Measurements from ENCODE around the gene GSTA4.
"Not testable (repeated sequence)": the region's sequence is repeated elsewhere in the genome, so short reads cannot be mapped to it uniquely, and the experiment has no call there.

Gene GSTA4

DNA sequence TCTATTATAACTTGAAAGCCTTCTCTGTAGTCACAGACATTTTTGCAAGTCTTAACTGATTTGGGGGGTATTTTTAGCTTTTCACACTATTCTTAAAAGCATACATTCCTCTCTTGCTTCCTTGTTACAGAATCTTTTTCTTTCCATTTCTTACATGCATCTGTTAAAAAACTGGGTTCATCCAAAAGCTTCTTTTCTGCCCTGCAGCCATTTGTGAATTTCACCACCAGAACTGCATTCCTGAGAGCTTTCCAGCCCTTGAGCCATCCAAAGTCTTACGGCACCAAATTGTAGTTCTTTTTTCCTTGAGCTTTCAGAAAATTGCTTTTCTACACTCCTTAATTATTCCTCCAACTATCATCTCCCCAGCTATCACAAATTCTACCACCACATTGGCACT is 19.7 kb upstream of the GSTA4 start:
- no peak overlapping the region for H3K4me3 ChIP-seq (ENCODE audit: low read depth, low read length)

DNA sequence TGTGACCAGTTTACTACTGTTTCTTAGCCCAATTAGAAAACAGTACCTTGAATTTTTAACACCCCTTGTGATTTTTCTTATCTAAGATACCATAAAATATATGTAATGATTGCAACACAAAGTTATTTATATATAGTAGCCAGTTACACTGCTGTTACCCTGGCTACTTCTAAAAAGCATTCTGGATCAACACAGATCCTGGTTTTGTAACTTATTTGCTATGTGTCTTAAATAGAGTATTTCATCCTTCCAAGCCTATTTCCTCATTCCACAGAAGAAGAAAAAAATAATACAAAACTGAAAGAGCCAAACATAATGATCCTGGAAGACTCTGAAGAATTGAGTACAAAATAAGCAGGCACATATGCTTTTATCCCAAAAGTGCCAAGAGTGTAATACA is 19.0 kb upstream of the GSTA4 start:
- no peak overlapping the region for H3K4me3 ChIP-seq (ENCODE audit: low read depth, low read length)

DNA sequence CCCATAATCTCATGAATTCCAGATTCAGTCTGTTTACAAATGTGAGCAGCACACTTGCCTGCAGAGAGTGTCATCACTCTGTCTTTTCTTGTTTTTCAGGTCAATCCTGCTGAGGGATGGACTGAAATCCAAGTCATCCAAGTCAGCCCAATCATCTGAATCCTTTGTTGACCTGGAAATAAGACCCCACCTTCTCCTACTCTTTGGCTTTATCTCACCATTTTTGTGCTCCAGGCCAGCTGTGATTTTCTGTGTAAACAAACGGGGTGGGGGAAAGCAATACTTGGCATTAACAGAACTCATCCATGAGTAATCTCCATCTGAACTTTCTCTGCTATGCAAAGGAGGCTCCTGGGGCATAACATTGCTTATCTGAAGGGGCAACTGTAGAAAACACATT is 16.9 kb upstream of the GSTA4 start:
- H3K4me3 ChIP-seq (ENCODE audit: low read depth, low read length): no peak overlapping the region

DNA sequence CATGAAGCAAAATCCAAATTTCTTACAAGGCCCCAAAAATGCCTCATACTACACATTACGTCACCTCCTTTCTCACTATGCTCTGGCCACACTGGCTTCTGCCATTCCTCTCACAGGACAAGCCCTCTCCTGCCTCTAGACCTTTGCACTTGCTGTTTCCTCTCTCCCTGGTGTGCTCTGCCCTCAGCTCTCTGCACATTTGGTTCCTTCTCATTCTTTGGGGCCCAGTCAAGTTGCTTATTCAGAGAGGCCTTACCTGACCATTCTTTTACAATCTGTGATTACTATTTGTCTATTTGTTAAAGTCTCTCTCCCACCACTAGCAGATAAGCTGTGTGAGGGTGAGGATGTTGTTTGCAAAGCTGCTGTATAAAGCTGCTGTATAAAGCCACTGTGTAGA is 15.4 kb upstream of the GSTA4 start:
- no peak overlapping the region for H3K4me3 ChIP-seq (ENCODE audit: low read depth, low read length)

DNA sequence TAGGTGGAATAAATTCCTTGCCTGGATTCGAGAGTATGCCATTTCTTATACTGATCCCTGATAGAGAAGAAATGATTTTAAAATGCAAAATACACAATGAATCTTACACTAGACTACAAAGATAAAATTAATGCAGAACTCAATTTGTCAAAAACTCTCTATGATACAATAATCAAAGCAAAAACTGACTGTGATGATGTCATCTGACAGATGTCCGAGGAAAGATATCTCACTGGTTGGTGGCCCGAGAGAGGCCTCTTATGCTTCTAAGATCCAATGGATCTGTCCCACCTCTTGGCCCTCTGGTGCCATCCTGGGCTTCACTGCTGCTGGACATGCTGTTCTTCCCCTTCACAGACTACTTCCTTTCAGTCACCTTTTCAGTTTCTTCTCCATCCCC is 14.4 kb upstream of the GSTA4 start:
- no peak overlapping the region for H3K4me3 ChIP-seq (ENCODE audit: low read depth, low read length)

DNA sequence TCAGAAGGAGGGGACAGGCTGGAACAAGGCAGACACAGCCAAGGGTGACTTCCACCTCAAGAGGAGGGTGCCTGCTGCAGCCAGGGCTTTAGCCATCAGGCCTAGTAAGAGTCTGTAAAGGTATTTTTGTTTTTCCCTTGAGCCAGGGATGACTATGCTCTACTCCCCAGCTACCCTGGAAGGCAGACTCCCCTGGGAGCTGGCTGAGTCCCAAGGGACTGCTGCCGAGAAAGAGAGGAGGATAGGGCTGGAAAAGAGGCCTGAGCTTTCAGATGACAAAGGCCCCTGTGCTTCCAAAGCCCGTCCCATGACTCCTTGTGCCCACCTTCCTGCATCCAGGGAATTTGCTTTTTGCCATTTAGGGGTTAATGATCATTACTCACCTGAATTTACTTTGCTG is 14.0 kb upstream of the GSTA4 start:
- H3K4me3 ChIP-seq (ENCODE audit: low read depth, low read length): no peak overlapping the region

DNA sequence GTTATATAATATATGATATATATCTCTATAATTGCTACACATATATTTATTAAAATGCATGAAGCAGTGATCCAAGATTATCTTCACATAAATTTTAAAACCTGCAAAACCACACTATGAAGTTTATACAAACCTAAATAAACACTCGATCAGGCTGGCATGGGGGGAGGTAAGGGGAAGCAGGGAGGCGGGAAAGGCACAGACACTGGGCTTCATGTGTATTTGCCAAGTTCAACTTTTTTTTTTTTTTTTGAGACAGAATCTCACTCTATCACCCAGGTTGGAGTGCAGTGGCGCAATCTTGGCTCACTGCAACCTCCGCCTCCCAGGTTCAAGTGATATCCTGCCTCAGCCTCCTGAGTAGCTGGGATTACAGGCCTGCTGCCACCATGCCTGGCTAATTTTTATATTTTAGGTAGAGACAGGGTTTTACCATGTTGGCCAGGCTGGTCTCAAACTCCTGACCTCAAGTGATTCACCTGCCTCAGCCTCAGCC is 13.2 kb upstream of the GSTA4 start:
- not testable (repeated sequence) for H3K4me3 ChIP-seq (ENCODE audit: low read depth, low read length)

DNA sequence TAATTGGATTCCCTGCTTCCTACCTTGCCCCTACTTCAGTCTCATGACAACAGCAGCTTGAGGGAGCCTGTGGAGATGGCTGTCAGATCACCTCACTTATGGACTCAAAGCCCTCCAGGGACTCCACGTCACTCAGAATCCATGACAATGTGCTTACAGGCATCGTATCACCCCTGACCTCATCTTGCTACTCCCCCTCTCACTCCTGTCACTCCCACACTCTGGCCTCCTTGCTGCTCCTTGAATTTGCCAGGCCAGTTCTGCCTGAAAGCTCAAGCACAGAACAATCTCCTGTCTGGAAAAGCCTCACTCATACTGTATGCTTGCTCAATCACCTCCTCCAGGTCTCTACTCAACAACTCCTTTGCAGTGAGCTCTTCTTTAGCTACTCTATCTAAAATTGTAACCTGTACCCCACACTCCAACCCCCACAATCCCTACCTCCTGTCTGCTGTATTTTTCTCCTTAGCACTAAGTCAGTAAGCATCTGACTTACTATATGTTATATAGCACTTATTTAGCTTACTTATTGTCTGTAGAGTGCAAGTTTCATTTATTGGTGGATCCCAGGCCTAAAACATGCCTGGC is 10.7 kb upstream of the GSTA4 start:
- no peak overlapping the region for H3K4me3 ChIP-seq (ENCODE audit: low read depth, low read length)

DNA sequence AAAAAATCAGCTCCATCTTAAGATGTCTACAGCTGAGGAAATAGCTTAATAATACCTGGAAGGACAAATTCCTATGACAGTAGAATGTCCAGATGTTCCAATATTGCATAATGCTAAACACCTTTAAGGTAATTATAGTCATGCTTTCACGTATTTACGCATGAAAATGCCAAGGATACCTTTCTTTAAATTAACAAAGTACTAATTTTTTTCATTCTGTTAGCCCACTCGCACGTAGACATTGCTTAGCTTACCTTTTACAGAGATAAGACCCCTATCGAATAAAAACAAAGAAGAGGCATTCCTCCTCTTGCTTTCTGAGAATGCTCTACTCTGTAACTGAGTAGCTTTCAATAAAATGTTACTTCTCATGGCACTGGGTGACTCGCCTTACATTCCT is 4.4 kb upstream of the GSTA4 start:
- H3K4me3 ChIP-seq (ENCODE audit: low read depth, low read length): no peak overlapping the region

DNA sequence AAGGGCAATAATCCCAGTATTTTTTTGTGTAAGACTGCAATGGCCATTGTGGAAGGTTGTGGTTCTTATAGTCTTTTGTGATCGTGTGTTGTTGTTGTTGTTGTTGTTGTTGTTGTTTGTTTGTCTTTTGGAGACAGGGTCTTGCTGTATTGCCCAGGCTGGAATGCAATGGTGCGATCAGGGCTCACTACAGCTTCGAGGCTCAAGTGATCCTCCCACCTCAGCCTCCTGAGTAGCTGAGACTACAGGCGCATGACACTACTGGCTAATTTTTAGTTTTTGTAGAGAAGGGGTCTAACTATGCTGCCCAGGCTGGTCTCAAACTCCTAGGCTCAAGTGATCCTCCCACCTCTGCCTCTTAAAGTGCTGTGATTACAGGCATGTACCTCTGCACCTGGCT is 3.5 kb upstream of the GSTA4 start:
- no peak overlapping the region for H3K4me3 ChIP-seq (ENCODE audit: low read depth, low read length)

DNA sequence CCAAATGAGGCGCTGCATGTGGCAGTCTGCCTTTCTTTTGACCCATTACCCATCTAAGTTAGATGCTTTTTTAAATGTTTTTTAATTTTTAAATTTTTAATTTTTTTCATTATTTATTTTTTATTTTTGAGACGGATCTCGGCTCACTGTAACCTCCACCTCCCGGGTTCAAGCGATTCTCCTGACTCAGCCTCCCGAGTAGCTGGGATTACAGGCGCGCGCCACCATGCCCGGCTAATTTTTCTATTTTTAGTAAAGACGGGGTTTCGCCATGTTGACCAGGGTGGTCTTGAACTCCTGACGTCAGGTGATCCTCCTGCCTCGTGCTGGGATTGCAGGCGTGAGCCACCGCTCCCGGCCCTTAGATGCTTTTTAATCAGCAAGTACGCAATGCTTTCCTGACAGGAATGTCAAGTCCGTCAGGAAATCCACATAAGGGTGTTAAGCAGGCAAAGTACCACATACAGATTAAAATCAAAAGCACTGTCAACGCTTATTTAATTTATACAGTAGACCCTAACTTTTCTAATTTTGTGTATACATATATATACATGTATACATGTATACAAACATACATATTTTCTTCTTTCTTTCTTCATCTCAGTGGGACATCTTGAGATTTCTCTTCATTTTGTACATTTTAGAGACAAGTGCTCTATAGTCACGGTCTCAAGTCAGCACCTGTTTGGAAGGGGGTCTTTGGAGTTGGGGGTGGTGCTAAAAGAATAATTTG is 995 bp upstream of the GSTA4 start:
- H3K4me3 ChIP-seq (ENCODE audit: low read depth, low read length): no peak overlapping the region

DNA sequence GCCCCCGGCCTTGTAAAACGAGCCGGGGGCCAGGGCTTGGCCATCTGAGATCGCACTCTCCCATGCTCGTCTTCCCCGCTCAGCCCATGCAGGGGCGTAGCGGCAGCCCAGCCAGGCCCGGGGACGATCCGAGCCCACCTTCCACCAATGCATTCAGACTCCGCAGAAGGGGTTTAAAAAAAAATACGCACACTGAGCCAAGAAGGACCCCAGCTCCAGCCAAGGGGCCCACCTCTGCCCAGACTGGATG is 320 bp downstream of the GSTA4 start:
- peak overlapping the region; percentile 69 for H3K4me3 ChIP-seq (ENCODE audit: low read depth, low read length)

DNA sequence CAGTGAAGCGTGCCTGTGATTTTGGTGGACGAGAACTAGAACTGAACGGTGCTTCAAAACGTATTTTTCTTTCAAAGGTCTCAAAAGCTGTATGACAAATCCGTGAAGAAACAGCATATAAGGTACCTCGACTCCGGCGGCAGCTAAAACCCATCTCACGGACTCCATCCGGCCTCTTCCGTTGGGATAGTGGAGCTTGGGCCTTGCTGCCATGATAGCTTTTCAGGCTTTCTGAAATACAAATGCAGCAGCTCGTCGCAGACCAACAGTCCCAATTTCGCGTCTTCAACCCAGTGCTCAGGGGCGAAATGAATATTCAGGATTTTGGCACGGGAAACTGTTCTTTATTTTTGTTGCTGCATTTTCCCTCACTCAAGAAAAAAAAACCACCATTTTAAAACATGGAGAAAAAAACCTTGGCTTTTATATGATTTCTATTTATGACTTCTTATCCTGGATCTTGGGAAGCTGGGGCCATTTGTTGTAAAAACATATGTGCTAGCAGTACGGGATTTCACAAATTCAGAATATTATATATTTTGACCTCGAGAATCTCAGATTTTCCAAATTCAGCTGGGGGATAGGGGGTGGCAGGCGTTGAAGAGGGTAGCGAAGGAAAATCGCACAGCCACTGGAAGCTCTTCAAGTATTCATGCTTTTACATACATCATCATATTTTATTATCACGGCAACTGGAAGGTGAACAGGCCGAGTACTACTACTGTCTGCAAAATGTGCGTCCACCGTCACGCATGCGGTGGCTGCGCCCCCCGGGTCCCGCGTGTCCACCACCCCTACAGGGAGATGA is 849 bp downstream of the GSTA4 start:
- H3K4me3 ChIP-seq (ENCODE audit: low read depth, low read length): peak overlapping the region; percentile 69

DNA sequence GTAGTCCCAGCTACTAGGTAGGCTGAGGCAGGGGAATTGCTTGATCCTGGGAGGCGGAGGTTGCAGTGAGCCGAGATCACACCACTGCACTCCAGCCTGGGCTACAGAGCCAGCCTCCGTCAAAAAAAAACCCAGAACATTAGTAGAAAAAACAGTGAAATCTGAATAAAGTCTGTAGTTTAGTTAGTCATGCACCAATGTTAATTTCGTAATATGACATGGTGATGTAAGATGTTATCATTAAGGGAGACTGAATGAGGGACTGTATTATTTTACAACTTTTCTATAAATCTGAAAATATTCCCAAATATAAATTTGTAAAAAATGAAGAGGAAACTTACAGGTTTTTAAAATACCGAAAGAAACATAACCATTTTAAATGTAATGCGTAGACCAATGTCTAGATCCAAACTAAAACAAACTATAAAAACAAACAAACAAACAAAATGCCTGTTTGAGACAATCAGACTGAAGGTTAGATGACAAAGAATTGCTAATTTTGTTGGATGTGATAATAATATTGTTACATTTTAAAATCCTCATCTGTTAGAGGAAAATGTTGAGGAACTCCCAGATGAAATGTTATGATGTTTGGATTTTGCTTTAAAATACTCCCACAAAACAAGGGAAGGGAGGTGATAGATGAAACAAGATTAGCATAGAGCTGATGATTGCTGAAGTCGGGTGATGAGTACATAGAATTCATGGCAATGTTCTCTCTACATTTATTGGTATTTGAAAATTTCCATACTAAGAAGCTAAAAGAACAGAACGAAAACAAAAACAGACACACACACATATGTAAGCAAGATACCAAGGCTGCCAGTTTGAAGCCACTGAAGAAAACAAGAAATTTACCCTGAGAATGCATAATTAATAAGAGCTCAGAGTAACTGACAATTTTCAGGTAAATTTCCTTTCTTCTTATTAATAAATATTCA is 1.8 kb downstream of the GSTA4 start:
- H3K4me3 ChIP-seq (ENCODE audit: low read depth, low read length): no peak overlapping the region

DNA sequence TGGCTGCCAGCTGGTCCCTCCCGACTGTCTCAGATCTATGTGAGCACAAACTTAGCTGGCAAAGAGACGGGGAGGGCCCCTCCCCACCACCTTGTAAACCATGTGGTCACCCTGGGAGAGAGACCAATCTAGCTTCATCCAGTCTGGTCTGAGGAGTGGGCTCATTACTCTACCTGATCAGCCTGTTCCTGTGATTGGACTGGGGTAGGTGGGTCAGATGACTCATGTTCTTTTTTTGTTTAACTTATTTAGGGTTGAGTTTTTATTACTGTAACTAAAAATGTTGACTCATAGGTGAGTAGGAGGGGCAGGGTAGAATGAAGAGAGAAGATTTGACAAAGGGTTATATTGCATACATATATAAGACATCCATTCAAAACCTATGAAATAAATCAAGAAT is 4.7 kb downstream of the GSTA4 start:
- H3K4me3 ChIP-seq (ENCODE audit: low read depth, low read length): no peak overlapping the region

DNA sequence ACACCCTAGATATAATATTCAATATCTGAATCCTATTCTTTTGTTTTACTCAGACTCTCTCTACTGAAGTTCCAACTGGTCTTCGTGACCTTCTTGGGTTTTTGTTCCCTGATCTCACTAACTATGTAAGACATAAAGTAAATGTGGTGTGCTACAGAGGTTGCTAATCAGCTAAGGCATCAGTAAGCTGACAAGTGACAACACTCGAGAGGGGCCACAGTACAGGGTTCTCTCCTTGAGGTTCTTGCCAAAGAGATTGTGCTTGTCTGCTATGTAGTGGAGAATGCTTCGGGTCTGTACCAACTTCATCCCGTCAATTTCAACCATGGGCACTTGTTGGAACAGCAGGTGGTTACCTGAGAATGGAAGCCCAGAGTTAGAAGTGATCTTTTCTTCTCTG is 9.9 kb downstream of the GSTA4 start:
- H3K4me3 ChIP-seq (ENCODE audit: low read depth, low read length): no peak overlapping the region

DNA sequence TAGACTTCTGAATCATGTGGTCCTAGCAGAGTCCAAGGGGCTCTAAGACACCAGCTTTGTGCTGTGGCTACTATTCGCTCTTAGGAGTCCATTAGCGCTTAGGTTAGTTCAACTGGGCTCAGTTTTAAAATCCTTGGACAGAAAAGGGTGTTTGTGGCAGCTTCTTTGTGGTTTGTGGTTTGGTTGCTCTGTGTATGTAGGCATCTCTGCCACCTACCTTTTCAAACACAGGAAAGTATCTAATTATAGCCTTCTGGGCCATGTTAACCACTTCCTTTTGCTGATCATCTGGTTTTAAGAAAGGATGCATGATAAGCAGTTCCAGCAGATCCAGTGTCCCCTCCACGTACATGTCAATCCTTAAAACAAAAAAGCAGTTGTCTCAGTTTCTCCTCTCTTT is 10.8 kb downstream of the GSTA4 start:
- H3K4me3 ChIP-seq (ENCODE audit: low read depth, low read length): no peak overlapping the region

DNA sequence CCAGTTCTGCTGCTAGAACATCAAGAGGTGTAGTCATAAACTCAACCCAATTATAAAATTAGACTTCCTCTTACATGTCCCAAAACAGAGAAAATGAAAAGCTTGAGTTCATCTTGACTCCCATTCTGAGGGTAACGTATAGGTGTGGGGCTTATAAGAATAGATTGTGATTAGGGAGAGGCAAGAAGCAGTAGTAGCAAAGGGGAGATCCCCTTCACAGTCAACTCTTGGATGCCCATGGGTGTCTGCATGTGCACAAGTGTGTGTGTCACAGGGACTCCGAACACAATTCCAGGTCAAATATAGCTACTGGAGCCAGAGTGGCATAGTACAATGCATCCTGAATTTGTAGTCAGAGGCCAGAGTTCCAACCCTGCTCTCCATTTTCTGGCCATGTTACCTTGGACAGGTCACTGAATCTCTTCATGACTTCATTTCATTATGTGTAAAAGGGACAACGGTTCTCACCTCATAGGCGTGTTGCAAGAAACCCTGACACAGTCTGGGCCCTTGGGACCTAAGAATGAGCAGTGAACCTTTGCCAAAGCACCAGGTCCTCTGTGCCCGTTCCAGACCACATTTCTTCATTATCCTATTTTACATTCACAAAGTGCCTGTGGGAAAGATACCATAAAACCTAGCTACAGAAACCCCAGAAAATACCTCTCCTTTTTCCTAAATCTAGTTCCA is 11.8 kb downstream of the GSTA4 start:
- no peak overlapping the region for H3K4me3 ChIP-seq (ENCODE audit: low read depth, low read length)

DNA sequence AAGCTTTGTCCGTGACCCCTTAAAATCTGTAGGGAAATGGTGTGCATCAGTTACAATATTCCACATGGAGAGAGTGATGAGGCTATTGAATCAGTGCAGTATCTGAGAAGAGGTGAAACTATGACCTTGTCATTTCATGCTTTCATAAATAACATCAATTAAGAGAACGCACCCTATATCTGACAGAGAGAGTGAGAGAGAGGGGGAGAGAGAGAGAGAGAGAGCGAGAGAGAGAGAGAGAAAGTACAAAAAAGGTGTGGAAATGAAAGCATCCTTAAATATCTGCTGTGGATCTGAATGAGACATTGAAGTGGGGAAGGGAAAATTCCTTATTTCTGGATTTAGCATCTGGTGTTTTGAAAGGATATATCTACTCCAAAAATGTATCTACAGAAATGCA is 12.4 kb downstream of the GSTA4 start:
- no peak overlapping the region for H3K4me3 ChIP-seq (ENCODE audit: low read depth, low read length)

DNA sequence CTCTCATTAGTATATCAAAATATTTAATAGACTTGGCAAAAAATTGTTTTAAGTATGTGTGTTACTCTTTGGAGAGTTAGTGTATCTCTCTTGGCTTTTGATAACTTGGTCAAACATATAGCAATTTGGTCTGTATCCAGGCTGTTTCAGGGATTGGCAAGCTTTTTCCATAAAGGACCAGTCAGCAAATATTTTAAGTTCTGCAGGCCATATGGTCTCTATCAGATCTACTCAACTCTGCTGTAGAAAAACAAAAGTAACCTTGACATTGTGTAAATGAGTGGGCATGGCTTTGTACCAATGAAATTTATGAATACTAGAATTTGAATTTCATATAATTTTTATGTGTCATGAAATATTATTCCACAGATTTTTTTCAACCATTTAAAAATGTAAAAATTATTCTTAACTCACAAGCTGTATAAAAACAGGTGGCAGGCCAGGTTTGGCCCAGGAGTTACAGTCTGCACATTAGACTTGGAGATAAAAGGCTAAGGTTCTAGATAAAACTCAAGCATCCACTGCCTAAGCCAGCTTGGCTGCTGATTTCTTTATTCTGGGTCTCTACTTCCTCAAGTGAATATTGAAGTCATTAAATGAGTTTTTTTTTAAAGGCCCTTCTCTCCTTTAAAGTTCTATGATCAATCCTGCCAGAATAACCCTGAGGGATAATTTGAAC is 13.7 kb downstream of the GSTA4 start:
- no peak overlapping the region for H3K4me3 ChIP-seq (ENCODE audit: low read depth, low read length)

Data from iPS-11a (cell line).